Esophagus squamous epithelium (tissue), 5 donors: ENCODE data around the gene KCNQ1. TPM values are rescaled to one million over a fixed set of nuclear protein-coding genes. Genes with fewer than 3 reads are reported as not detected.

ENCODE experiments used
- DNase-seq: peaks from one replicate; lab custom pipeline; 2025; lab: John Stamatoyannopoulos, UW
- H3K27ac ChIP-seq, 4 donors: fragments of 200-600 bp; sonication (generic); one replicate each; pipeline ENCODE4 v1.5.1; 2016 to 2019; ENCODE audit warnings: mild to moderate bottlenecking in 1 of 4
- H3K27me3 ChIP-seq, 4 donors: fragments of 200-600 bp; sonication (generic); 1 replicate in 3 of 4; 2 replicates in 1 of 4; pipeline versions ENCODE4 v1.5.1 to v1.6.0; 2017 to 2021; ENCODE audit warnings: antibody characterized with exemption in 1 of 4
- H3K36me3 ChIP-seq, 3 donors: fragments of 200-600 bp; sonication (generic); one replicate each; pipeline ENCODE4 v1.5.1; 2016 to 2019
- H3K4me1 ChIP-seq, 3 donors: fragments of 200-600 bp; sonication (generic); one replicate each; pipeline ENCODE4 v1.5.1; 2017 to 2019
- H3K4me3 ChIP-seq, 4 donors: fragments of 200-600 bp; sonication (generic); 1 replicate in 3 of 4; 2 replicates in 1 of 4; pipeline ENCODE4 v1.5.1; 2016 to 2019; ENCODE audit warnings: mild to moderate bottlenecking in 2 of 4, moderate library complexity in 1 of 4
- H3K9me3 ChIP-seq, 3 donors: fragments of 200-600 bp; sonication (generic); one replicate each; pipeline ENCODE4 v1.5.1; 2016 to 2019
- POLR2A ChIP-seq, 4 donors: fragments of 450-650 bp; IDR thresholded peaks; one replicate each; pipeline ENCODE4 v1.6.1; 2017; ENCODE audit warnings: antibody characterized with exemption in 4 of 4, mild to moderate bottlenecking in 4 of 4, moderate library complexity in 3 of 4
- WGBS, 2 donors: methylation state at CpG; one replicate each; pipeline ENCODE4 v1.1.5; 2018; 5-methylcytosine and 5-hydroxymethylcytosine counted together
- intact Hi-C: fragments of 100-400 bp; cut with DNase I; formaldehyde crosslinking; loops from one replicate; pipeline ENCODE4 v1.15.0; 2022
- total RNA-seq, 4 donors: library from RNA; depleted of rRNA; stranded (reverse); fragments of >200 nt; gene quantifications; one replicate each; pipeline ENCODE4 v1.1.0, GENCODE V29; 2016
- TF ChIP-seq, protein P1 (sequence below), 6 experiments: fragments of 450-650 bp in 4 of 6; fragments of 200-600 bp in 2 of 6; sonication (generic) in 2 of 6; IDR thresholded peaks; one replicate each; pipeline ENCODE4 v1.5.1; 2016 to 2019; ENCODE audit warnings: antibody characterized with exemption in 6 of 6, mild to moderate bottlenecking in 4 of 6, moderate library complexity in 4 of 6
- donor health status: DM: yes; HTN: yes; CAD: no.

Gene KCNQ1
- total RNA-seq, 4 donors from 2014 or later, result 0.61 to 3.1 (median 0.72) TPM

DNA sequence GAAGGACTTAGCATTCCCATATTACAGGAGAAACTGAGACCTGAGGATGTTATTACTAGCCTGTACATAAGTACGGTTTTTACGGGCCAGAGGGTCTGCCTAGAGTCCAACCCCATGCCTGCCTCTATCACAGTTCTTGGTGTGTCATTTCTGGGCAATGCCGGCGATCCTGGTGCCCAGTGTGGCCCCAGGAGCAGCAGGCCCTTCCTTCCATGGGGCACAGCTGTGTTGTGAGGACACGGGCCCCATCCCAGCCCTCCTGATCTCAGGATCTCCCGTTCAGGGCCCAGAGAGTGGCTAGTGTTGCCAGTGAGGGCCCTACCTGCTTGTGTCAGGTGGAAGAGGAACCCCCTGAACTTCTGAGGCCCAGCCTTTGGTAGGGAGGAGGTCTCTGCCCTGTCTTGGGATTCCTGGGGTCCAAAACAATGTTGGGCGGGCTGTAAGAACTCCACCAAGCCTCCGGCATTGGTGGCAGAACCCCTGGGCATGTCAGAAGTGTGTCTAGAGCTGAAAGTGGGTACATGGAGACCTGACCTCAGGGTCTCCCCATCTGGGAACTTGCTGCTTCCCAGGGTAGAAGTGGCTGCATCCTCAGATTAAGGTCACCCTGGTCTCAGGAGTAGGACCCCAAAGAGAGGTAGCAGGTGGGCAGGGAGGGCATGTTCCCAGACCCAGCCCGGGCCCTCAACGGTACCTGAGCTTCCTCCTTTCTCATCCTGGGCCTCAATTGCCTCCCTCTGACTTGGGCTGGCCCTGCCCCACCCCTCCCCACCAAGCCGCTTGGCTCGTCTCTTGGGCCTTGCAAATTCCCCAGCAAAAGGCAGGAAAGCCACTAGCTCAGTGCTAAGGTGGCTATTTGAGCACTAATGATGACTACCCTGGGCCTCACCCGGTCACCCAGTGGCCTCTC, 329.6 kb downstream of the KCNQ1 start:
- Histone ChIP-seq H3K36me3 (no peaks in the 10 kb centered on the region), H3K4me3 (no peak overlapping the region), H3K27me3 (no peaks in the 10 kb centered on the region), H3K9me3 (no peaks in the 10 kb centered on the region), H3K4me1 (peaks cover 12 to 24% (median 17%) of the 10 kb centered on the region in 3 donors), H3K27ac (no peak overlapping the region)
- intact Hi-C loops, result no loop called here
- no peak for DNase-seq
- no peak for TF ChIP-seq POLR2A (IDR thresholded peaks at IDR 0.05)
- TF ChIP-seq, protein P1, sequence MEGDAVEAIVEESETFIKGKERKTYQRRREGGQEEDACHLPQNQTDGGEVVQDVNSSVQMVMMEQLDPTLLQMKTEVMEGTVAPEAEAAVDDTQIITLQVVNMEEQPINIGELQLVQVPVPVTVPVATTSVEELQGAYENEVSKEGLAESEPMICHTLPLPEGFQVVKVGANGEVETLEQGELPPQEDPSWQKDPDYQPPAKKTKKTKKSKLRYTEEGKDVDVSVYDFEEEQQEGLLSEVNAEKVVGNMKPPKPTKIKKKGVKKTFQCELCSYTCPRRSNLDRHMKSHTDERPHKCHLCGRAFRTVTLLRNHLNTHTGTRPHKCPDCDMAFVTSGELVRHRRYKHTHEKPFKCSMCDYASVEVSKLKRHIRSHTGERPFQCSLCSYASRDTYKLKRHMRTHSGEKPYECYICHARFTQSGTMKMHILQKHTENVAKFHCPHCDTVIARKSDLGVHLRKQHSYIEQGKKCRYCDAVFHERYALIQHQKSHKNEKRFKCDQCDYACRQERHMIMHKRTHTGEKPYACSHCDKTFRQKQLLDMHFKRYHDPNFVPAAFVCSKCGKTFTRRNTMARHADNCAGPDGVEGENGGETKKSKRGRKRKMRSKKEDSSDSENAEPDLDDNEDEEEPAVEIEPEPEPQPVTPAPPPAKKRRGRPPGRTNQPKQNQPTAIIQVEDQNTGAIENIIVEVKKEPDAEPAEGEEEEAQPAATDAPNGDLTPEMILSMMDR (IDR thresholded peaks at IDR 0.05), result no peak
- WGBS, 2 donors, result 91 to 93% methylated on average over 4 to 5 of the region's 13 CpGs

DNA sequence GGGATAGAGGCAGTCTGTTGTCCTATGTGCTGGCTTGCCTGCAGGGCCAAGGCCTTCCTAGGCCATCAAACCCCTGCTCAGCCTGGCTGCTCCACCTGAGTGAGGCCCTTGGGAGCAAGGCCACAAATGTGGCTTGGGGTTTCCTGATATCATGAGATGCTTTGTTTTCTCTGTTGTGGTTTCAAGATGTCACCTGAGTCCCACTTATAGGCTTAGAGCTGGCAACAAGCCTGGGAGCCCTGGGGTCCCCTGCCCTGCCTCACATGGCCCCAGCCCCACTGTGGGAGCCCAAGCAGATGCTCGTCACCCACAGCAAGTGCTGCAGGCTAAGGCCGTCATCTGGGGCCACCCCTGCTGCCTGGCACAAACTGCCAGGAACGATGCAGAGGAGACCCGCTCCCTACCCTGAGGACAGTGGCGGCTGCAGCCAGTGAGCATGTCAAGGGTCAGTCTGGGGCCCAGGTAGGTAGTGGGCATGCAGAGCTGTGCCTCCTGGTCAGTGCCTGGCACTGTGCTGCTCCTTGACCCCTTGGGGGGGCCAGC, 330.3 kb downstream of the KCNQ1 start:
- TF ChIP-seq POLR2A (IDR thresholded peaks at IDR 0.05), result no peak
- TF ChIP-seq, protein P1 (IDR thresholded peaks at IDR 0.05), result no peak
- peaks cover 19 to 32% (median 24%) of the 10 kb centered on the region in 3 donors for H3K4me1 ChIP-seq
- no peak overlapping the region for H3K4me3 ChIP-seq
- H3K27ac ChIP-seq, result no peak overlapping the region
- intact Hi-C loops, result no loop called here
- H3K36me3 ChIP-seq, result no peaks in the 10 kb centered on the region
- no CpG with 5 or more reads among the region's 5 CpGs for WGBS, 2 donors
- H3K27me3 ChIP-seq, result no peaks in the 10 kb centered on the region
- DNase-seq, result no peak
- H3K9me3 ChIP-seq, result no peaks in the 10 kb centered on the region

DNA sequence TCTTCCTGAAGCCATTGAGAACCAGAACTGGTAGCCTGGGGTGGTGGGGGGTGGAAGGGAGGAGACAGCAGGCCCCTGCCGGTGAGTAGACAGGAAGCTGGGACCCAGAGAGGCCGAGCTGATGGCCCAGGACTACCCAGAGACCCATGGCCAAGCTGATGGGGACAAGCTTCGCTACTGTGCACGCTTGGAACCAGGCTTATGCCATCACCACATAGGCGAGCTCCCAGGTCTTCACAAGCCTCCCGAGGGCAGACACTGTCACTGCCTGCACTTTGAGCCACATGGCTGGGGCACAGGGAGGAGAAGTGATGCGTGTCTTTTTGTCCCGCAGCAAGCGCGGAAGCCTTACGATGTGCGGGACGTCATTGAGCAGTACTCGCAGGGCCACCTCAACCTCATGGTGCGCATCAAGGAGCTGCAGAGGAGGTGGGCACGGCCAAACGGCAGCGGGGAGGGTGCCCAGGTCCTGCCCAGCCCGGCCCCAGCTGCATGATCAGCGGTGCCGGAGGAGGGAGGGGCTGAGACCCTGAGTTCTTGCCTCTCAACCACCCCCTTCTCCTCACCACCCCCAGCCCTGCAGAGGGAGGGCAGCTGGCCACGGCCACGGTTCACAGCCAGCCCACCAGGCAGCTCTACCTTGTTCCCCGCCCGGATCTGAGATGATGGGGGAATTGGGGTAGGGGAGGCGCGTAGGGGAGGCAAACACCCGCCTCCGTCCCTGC, 331.0 kb downstream of the KCNQ1 start:
- intact Hi-C loops, result no loop called here
- TF ChIP-seq, protein P1 (IDR thresholded peaks at IDR 0.05), result no peak
- TF ChIP-seq POLR2A (IDR thresholded peaks at IDR 0.05), result no peak
- Histone ChIP-seq H3K27me3 (no peaks in the 10 kb centered on the region), H3K9me3 (no peaks in the 10 kb centered on the region), H3K36me3 (no peaks in the 10 kb centered on the region), H3K4me3 (no peak overlapping the region), H3K4me1 (peaks cover 19 to 38% (median 31%) of the 10 kb centered on the region in 3 donors), H3K27ac (no peak overlapping the region)
- 85 to 92% methylated on average over 14 of the region's 29 CpGs for WGBS, 2 donors
- no peak for DNase-seq

DNA sequence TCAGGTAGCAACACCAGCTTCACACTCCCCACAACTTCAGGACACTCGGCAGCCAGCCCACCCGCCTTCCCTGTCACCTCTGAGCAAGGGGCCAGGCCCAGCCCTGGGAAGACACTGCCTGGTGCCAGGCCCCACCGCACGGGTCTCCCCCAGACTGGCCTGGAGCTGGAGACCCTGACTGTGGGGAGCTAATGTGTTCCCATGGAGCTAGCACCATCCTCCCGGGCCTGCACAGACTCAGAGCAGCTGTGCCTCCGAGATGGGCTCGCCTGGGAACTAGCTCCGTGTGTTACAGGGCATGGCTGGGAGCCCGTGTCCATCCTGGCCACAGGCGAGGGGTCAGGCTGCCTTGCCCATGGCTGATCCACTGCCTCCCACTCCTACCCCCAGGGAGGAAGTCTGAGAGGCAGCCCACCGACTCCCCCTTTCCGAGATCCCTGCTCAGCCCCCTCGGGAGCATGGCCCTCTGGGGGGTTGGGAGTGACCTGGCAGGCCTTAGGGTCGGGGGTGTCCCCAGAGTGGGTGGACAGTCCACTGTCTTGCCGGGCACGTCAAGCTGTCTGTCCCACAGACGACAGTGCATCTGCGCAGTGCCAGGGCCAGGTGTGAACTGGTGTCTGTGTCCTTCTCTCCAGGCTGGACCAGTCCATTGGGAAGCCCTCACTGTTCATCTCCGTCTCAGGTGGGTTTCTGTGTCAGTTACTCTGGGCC, 331.7 kb downstream of the KCNQ1 start:
- peaks cover 19 to 45% (median 31%) of the 10 kb centered on the region in 3 donors for H3K4me1 ChIP-seq
- TF ChIP-seq POLR2A (IDR thresholded peaks at IDR 0.05), result no peak
- TF ChIP-seq, protein P1 (IDR thresholded peaks at IDR 0.05), result no peak
- no peaks in the 10 kb centered on the region for H3K9me3 ChIP-seq
- no peak overlapping the region for H3K27ac ChIP-seq
- no peak overlapping the region for H3K4me3 ChIP-seq
- no peak for DNase-seq
- H3K36me3 ChIP-seq, result no peaks in the 10 kb centered on the region
- WGBS, 2 donors, result 88 to 100% methylated on average over 5 to 9 of the region's 19 CpGs
- H3K27me3 ChIP-seq, result no peaks in the 10 kb centered on the region
- intact Hi-C loops, result no loop called here
